Stimulated activated CD8-positive, alpha-beta memory T cell treated with anti-CD3 and anti-CD28 coated beads, Interleukin-2, amount 100 ng/mL, for 48 hours (primary cell): ENCODE measurements around the gene ORC1.

Experiments used
- DNase-seq, 2 donors: peaks; one replicate each; pipeline ENCODE4 v3.0.0-alpha.2; 2020; ENCODE audit warnings: low read depth in 2 of 2

The ORC1 gene

GRCh38 chr1:52404116-52404974 is at the start of gene ORC1, which contains the start of gene PRPF38A:
TSS of gene ORC1 (minus strand) at chr1:52404423. CDS start at chr1:52402223, 2,200 bp downstream.
TSS of gene PRPF38A (plus strand) at chr1:52404602. CDS start at chr1:52404750, 148 bp downstream.
- peak; percentile 96 to 98 for DNase-seq

DNA sequence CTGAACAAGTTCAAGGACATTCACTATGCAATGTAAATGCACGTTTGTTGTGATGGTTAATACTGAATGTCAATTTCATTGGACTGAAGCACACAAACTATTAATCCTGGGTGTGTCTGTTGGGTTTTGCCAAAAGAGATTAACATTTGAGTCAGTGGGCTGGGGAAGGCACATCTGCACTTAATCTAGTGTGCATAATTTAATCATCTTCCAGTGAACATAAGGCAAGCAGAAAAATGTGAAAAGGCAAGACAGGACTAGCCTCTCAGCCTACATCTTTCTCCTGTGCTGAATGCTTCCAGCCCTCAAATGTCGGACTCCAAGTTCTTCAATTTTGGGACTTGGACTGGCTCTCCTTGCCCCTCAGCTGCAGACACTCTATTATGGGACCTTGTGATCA is 40.2 kb upstream of the ORC1 start:
- no peak for DNase-seq

- no peak for DNase-seq
Measured at GRCh38 chr1:52439976-52440375, 35.8 kb upstream of the ORC1 start.

DNA sequence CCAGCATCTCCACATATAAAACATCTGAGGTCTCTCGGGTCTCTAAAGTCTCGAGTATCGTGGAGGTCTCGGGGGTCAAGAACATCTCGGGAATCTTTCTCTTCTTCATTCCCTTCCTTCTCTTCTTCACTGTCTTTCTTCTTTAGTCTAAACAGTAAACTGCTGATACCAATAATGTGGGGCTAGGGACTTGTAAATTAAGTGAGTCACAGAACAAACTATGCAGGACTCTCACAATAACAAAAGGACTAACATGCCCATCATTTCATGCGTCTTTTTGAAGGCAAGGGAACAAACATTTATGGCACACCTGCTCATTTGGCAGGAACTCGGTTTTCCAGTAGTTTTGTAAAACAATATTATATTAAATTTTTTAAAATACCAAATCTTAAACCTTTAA is 32.6 kb upstream of the ORC1 start:
- no peak for DNase-seq

GRCh38 chr1:52435650-52436049 is 31.4 kb upstream of the ORC1 start:
- DNase-seq = no peak

- DNase-seq = no peak
Measured at GRCh38 chr1:52435211-52435610, 31.0 kb upstream of the ORC1 start.

GRCh38 chr1:52432807-52433206 is 28.6 kb upstream of the ORC1 start:
- DNase-seq = no peak

- DNase-seq = no peak
Measured at GRCh38 chr1:52427152-52427551, 22.9 kb upstream of the ORC1 start.

DNA sequence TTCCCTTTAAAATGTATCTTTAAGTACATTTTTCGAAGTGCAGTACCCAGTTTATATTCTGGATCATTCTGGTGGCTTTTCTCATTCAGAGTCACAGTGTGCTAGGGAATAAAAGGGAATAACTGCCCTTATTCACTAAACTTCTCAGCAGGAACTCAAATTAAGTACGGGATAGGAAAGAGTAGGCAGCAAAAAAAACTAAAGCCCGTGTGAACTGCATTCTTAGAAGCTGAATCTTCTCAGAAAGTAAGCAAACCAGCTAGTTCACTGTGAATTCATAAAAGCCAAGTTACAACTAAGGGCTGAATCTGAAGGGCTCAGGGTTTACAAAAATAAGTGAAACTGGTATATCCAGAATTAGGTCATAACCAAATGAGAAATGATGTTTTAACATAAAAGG is 22.1 kb upstream of the ORC1 start:
- DNase-seq = no peak

- no peak for DNase-seq
Measured at GRCh38 chr1:52424813-52425212, 20.6 kb upstream of the ORC1 start.

DNA sequence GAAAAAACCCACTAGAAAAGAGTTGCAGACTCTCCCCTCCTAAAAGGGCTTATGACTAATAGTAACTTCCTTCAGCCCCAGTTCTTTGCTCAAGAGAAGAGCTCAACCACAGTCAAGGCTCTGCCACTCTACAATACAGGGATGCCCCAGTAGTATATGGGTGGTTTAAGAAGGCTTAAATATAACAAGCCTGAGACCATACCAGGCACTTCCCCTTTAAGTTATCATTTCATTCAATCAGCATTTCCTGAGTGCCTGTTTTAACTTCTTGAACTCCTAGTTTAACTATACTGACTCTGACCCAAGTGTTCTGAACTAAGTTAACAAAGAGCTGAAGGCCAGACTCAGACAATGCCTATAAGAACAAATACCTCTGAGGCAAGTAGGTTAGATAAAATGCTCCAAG is 20.0 kb upstream of the ORC1 start:
- DNase-seq = no peak

GRCh38 chr1:52423771-52424170 is 19.5 kb upstream of the ORC1 start:
- peak; percentile 14 to 20 for DNase-seq

DNA sequence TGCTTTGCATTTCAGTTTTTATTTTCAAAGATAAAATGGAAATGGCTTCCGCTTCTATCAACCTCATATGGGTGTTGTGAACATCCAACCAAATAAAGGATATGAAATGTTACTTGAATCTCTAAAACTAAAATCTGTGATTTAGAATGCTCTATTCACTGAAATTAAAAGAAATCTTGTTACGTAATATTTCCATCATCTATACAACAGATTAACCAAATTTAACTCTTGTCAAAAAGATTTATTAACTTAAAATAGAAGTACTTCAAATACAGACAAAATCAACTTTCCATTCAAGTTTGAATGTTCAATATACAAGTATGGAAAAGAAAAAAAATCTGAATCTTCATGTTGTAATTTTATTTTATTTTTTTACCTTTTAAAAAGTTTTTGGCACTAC is 18.8 kb upstream of the ORC1 start:
- no peak for DNase-seq

GRCh38 chr1:52420713-52421112 is 16.5 kb upstream of the ORC1 start:
- DNase-seq = no peak

- DNase-seq = no peak
Measured at GRCh38 chr1:52416811-52417210, 12.6 kb upstream of the ORC1 start.

- no peak for DNase-seq
Measured at GRCh38 chr1:52414942-52415341, 10.7 kb upstream of the ORC1 start.

- no peak for DNase-seq
Measured at GRCh38 chr1:52413410-52413989, 9.3 kb upstream of the ORC1 start.

DNA sequence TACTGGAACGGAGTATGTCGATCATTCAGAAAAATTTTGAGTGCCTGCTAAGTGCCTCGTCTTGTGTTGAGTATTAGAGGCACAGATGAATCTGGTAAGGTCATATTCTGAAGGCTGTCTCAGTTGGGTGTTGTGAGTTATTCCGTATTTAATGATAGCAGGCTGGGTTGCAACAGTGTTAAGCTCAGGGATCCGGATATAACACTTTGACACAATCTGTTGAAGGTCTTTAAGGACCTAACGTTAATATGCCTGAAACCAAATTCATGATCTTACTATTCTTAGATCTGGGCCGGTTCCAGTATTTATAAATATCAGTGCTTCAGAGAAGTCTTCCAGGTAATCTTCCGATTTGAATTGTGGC is 734 bp upstream of the ORC1 start:
- no peak for DNase-seq

GRCh38 chr1:52403566-52404115 is 582 bp downstream of the ORC1 start:
- peak; percentile 23 to 27 for DNase-seq

- no peak for DNase-seq
Measured at GRCh38 chr1:52402860-52403240, 1.4 kb downstream of the ORC1 start.

DNA sequence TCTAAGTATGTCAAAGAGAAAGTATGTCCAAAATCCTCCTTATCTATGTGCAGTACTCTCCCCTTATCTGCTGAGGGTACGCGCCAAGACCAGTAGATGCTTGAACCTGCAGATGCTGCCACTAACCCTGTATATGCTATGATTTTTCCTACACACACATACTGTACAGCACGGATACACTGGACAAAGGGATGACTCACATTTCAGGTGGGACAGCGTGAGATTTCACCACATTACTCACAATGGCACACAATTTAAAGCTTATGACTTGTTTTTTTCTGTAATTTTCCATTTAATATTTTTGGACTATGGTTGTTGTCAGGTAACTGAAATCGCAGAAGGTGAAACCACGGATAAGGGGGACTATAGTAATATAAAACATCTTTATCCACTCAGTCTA is 4.1 kb downstream of the ORC1 start:
- DNase-seq = no peak

DNA sequence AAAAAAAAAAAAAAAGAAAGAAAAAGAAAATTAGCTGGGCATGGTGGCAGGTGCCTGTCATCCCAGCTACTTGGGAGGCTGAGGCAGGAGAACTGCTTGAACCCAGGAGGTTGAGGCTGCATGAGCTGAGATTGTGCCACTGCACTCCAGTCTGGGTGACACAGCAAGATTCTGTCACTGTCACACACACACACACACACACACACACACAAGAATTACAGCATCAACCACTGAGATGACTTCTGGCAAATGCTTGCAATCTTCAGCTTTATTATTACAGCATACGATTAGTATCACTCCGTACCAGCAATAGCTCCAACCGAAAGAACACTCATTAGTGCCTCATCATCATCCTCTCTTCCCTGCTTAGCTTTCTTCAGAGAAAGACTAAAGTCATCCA is 4.6 kb downstream of the ORC1 start:
- no peak for DNase-seq

DNA sequence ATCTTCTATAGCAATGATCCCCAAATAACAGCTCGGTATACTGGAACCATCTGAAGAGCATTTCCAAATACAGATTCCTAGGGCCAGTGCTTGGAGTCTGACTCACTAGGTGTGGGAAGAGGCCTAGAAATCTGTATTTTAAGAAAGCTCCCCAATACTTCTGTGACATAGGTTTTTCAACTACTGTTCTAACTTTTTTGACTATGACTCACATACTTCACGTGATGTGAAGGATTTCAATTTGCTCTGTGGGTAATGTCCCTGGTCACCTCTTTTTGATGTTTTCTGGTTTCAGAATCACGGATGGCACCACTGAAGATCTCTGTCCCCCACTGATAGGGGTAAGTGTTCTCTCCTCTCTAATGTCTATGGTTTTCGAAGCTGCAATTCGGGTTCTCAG is 11.0 kb downstream of the ORC1 start:
- no peak for DNase-seq
